ENCODE results near the gene MGA. TPM values are rescaled to one million over a fixed set of nuclear protein-coding genes. Genes with fewer than 3 reads are reported as not detected.
A peak's percentile ranks its signal among the peaks of the same experiment; 100 is the strongest.

MGA gene
- polyA plus RNA-seq, 3 donors: 2.7 to 6.9 (median 4.2) TPM

DNA sequence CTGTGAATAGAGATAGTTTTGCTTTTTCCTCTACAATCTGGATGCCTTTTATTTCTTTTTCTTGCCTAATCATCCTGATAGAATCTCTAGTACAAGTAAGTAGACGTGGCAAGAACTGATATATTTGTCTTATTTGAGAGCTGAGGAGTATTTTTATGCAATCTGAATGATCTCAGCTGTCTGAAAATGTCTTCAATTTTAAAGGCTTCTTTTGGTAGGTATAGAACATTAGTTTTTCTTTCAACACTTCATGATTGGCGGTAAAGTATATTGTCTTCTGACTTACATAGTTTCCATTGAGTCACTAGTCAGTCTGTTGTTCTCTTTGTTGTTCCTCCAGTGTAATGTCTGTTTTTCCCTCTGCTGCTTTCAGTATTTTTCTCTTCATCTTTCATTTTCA lies 31.3 kb downstream of the MGA start:
- Histone ChIP-seq H3K36me3 (replicated peaks in 1 of 2; ENCODE audit: control insufficient read depth in 1 of 2, insufficient read depth in 2 of 2, low read length in 2 of 2) (peaks cover 0 to 1% of the 10 kb centered on the region in 2 donors), H4K20me1 (ENCODE audit: insufficient read depth, low read length) (peaks cover 39% of the 10 kb centered on the region), H3K4me1 (ENCODE audit: control insufficient read depth in 1 of 2, insufficient read depth in 2 of 2, low read length in 2 of 2) (peaks cover 37 to 47% of the 10 kb centered on the region in 2 donors), H2AFZ (ENCODE audit: insufficient read depth, low read depth, low read length, poor library complexity, severe bottlenecking) (no peak overlapping the region), H3K79me2 (ENCODE audit: insufficient read depth, low read length) (peaks cover 96% of the 10 kb centered on the region), H3K27me3 (ENCODE audit: control insufficient read depth in 2 of 2, insufficient read depth in 2 of 2, low read length in 2 of 2) (no peaks in the 10 kb centered on the region), H3K4me3 (replicated peaks in 1 of 3; ENCODE audit: low read depth in 2 of 3, low read length in 3 of 3) (no peak overlapping the region), H3K9me3 (replicated peaks in 1 of 2; ENCODE audit: control insufficient read depth in 1 of 2, insufficient read depth in 1 of 2, low read length in 2 of 2) (no peaks in the 10 kb centered on the region), H3K27ac (ENCODE audit: low read depth in 1 of 2, low read length in 2 of 2) (peak overlapping the region in 1 of 2 donors; percentile 13), H3K4me2 (replicated peaks; ENCODE audit: extremely low read depth, low read length, poor library complexity, severe bottlenecking) (no peak overlapping the region), H3K9ac (ENCODE audit: insufficient read depth, low read length, poor library complexity, severe bottlenecking) (no peak overlapping the region)
- Mint-ChIP-seq H3K27ac (peak overlapping the region in 6 of 7 donors; percentile 5 to 59 (median 50)), H3K4me1 (peaks cover 52% of the 10 kb centered on the region), H3K27me3 (ENCODE audit: low read depth in 3 of 3) (no peaks in the 10 kb centered on the region), H3K36me3 (peaks cover 2 to 5% of the 10 kb centered on the region in 2 donors), H3K9me3 (no peaks in the 10 kb centered on the region), H3K4me3 (no peak overlapping the region)
- TF ChIP-seq, protein P1, sequence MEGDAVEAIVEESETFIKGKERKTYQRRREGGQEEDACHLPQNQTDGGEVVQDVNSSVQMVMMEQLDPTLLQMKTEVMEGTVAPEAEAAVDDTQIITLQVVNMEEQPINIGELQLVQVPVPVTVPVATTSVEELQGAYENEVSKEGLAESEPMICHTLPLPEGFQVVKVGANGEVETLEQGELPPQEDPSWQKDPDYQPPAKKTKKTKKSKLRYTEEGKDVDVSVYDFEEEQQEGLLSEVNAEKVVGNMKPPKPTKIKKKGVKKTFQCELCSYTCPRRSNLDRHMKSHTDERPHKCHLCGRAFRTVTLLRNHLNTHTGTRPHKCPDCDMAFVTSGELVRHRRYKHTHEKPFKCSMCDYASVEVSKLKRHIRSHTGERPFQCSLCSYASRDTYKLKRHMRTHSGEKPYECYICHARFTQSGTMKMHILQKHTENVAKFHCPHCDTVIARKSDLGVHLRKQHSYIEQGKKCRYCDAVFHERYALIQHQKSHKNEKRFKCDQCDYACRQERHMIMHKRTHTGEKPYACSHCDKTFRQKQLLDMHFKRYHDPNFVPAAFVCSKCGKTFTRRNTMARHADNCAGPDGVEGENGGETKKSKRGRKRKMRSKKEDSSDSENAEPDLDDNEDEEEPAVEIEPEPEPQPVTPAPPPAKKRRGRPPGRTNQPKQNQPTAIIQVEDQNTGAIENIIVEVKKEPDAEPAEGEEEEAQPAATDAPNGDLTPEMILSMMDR (IDR thresholded peaks at IDR 0.05): no peak
- DNase-seq: no peak
- intact Hi-C loops (cut with micrococcal nuclease): loop anchor here in 1 of 2 donors (10.0 kb wide), 1 partner anchor 123 kb away; no protein-coding TSS in a partner anchor
- no CpG with 5 or more reads among the region's 2 CpGs for WGBS (ENCODE audit: insufficient coverage)

DNA sequence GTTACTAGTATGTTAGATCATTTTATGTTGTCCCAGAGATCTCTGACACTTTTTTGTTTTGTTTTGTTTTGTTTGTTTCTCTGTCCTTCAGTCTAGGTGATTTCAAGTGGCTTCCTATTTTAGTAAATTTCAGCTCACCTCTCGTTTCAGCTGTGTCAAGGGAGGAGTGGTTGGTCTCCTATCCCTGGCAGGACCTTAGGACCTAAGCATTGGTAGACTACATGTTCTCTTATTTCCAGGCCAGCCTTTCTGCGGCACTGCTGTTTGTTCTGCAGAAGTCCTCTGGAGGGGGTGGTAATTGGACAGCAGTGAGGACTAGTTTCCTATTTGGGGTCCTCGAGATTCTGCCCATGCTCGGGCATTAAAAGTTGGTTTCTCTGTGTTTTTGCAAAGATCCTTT lies 31.8 kb downstream of the MGA start:
- peaks cover 42 to 52% of the 10 kb centered on the region in 2 donors for H3K4me1 ChIP-seq (ENCODE audit: control insufficient read depth in 1 of 2, insufficient read depth in 2 of 2, low read length in 2 of 2)
- no peaks in the 10 kb centered on the region for H3K9me3 Mint-ChIP-seq
- no peaks in the 10 kb centered on the region for H3K27me3 ChIP-seq (ENCODE audit: control insufficient read depth in 2 of 2, insufficient read depth in 2 of 2, low read length in 2 of 2)
- DNase-seq: no peak
- H4K20me1 ChIP-seq (ENCODE audit: insufficient read depth, low read length): peaks cover 39% of the 10 kb centered on the region
- peak overlapping the region in 1 of 2 donors; percentile 13 for H3K27ac ChIP-seq (ENCODE audit: low read depth in 1 of 2, low read length in 2 of 2)
- peaks cover 8 to 11% of the 10 kb centered on the region in 2 donors for H3K36me3 Mint-ChIP-seq
- no peaks in the 10 kb centered on the region for H3K9me3 ChIP-seq (replicated peaks in 1 of 2; ENCODE audit: control insufficient read depth in 1 of 2, insufficient read depth in 1 of 2, low read length in 2 of 2)
- H2AFZ ChIP-seq (ENCODE audit: insufficient read depth, low read depth, low read length, poor library complexity, severe bottlenecking): no peak overlapping the region
- H3K4me3 ChIP-seq (replicated peaks in 1 of 3; ENCODE audit: low read depth in 2 of 3, low read length in 3 of 3): no peak overlapping the region
- peaks cover 55% of the 10 kb centered on the region for H3K4me1 Mint-ChIP-seq
- peak overlapping the region in 6 of 7 donors; percentile 5 to 59 (median 50) for H3K27ac Mint-ChIP-seq
- no peak overlapping the region for H3K4me2 ChIP-seq (replicated peaks; ENCODE audit: extremely low read depth, low read length, poor library complexity, severe bottlenecking)
- no peaks in the 10 kb centered on the region for H3K27me3 Mint-ChIP-seq (ENCODE audit: low read depth in 3 of 3)
- WGBS (ENCODE audit: insufficient coverage): 100% methylated on average over 1 of the region's 4 CpGs
- H3K9ac ChIP-seq (ENCODE audit: insufficient read depth, low read length, poor library complexity, severe bottlenecking): no peak overlapping the region
- no peak overlapping the region for H3K4me3 Mint-ChIP-seq
- peaks cover 96% of the 10 kb centered on the region for H3K79me2 ChIP-seq (ENCODE audit: insufficient read depth, low read length)
- TF ChIP-seq, protein P1 (IDR thresholded peaks at IDR 0.05): no peak
- H3K36me3 ChIP-seq (replicated peaks in 1 of 2; ENCODE audit: control insufficient read depth in 1 of 2, insufficient read depth in 2 of 2, low read length in 2 of 2): peaks cover 0 to 6% of the 10 kb centered on the region in 2 donors
- intact Hi-C loops (cut with micrococcal nuclease): loop anchor here in 1 of 2 donors (10.0 kb wide), 1 partner anchor 123 kb away; no protein-coding TSS in a partner anchor
